ENCODE measurements around the gene CAMK1D. TPM values are rescaled to one million over a fixed set of nuclear protein-coding genes. Genes with fewer than 3 reads are reported as not detected.

The CAMK1D gene
- polyA plus RNA-seq, 1 experiment = 8.2 TPM

GRCh38 chr10:12750526-12751201, 401.3 kb downstream of the CAMK1D start:
- CTCF ChIA-PET = no interaction called here
- H3K27ac ChIP-seq (ENCODE audit: low read depth, low read length) = no peak overlapping the region

GRCh38 chr10:12755075-12755474, 405.7 kb downstream of the CAMK1D start:
- ChIA-PET CTCF (no interaction called here), POLR2A (no interaction called here)
- no peak for DNase-seq (ENCODE audit: low read depth, low spot score)
- no peak overlapping the region for H3K27ac ChIP-seq (ENCODE audit: low read depth, low read length)
- H3K4me3 ChIP-seq (ENCODE audit: low read depth, low read length) = no peak overlapping the region
- no peaks in the 10 kb centered on the region for H3K9me3 ChIP-seq (ENCODE audit: control insufficient read depth, insufficient read depth, low read length)
- no peak for TF ChIP-seq CTCF (IDR thresholded peaks at IDR 0.05; ENCODE audit: low read depth, low read length)
- H3K27me3 ChIP-seq (ENCODE audit: control insufficient read depth, insufficient read depth, low read length) = no peaks in the 10 kb centered on the region

More at GRCh38 chr10:12750526-12751201, 401.3 kb downstream of the CAMK1D start:
- TF ChIP-seq CTCF (IDR thresholded peaks at IDR 0.05; ENCODE audit: low read depth, low read length) = no peak
- H3K4me3 ChIP-seq (ENCODE audit: low read depth, low read length) = no peak overlapping the region
- no peaks in the 10 kb centered on the region for H3K9me3 ChIP-seq (ENCODE audit: control insufficient read depth, insufficient read depth, low read length)
- POLR2A ChIA-PET = no interaction called here
- no peaks in the 10 kb centered on the region for H3K27me3 ChIP-seq (ENCODE audit: control insufficient read depth, insufficient read depth, low read length)
- no peak for DNase-seq (ENCODE audit: low read depth, low spot score)

- H3K27me3 ChIP-seq (ENCODE audit: control insufficient read depth, insufficient read depth, low read length) = no peaks in the 10 kb centered on the region
- POLR2A ChIA-PET = interaction anchor here (0.7 kb wide), 1 partner anchor 9 kb away, joined by 3 read pairs; no protein-coding TSS in a partner anchor
- H3K27ac ChIP-seq (ENCODE audit: low read depth, low read length) = no peak overlapping the region
- H3K4me3 ChIP-seq (ENCODE audit: low read depth, low read length) = no peak overlapping the region
- CTCF ChIA-PET = interaction anchor here (0.6 to 0.9 kb wide), 3 partner anchors 35 to 72 kb away, joined by 3 to 4 read pairs (median 3); no protein-coding TSS in a partner anchor
- no peak for TF ChIP-seq CTCF (IDR thresholded peaks at IDR 0.05; ENCODE audit: low read depth, low read length)
- DNase-seq (ENCODE audit: low read depth, low spot score) = no peak
- H3K9me3 ChIP-seq (ENCODE audit: control insufficient read depth, insufficient read depth, low read length) = no peaks in the 10 kb centered on the region
These were observed 408.0 kb downstream of the CAMK1D start for GRCh38 chr10:12757351-12757750.

- H3K4me3 ChIP-seq (ENCODE audit: low read depth, low read length) = no peak overlapping the region
- CTCF ChIA-PET = interaction anchor here (0.9 kb wide), 1 partner anchor 46 kb away, joined by 3 read pairs; no protein-coding TSS in a partner anchor
- DNase-seq (ENCODE audit: low read depth, low spot score) = no peak
- no peaks in the 10 kb centered on the region for H3K9me3 ChIP-seq (ENCODE audit: control insufficient read depth, insufficient read depth, low read length)
- no peak for TF ChIP-seq CTCF (IDR thresholded peaks at IDR 0.05; ENCODE audit: low read depth, low read length)
- H3K27me3 ChIP-seq (ENCODE audit: control insufficient read depth, insufficient read depth, low read length) = no peaks in the 10 kb centered on the region
- no peak overlapping the region for H3K27ac ChIP-seq (ENCODE audit: low read depth, low read length)
- POLR2A ChIA-PET = no interaction called here
These were observed 408.9 kb downstream of the CAMK1D start for GRCh38 chr10:12758271-12758670.

GRCh38 chr10:12766223-12766622, 416.9 kb downstream of the CAMK1D start:
- no peak for TF ChIP-seq CTCF (IDR thresholded peaks at IDR 0.05; ENCODE audit: low read depth, low read length)
- H3K27ac ChIP-seq (ENCODE audit: low read depth, low read length) = no peak overlapping the region
- CTCF ChIA-PET = interaction anchor here (1.0 to 1.2 kb wide), 2 partner anchors 16 to 333 kb away, joined by 3 to 5 read pairs; no protein-coding TSS in a partner anchor
- no peak overlapping the region for H3K4me3 ChIP-seq (ENCODE audit: low read depth, low read length)
- DNase-seq (ENCODE audit: low read depth, low spot score) = no peak
- POLR2A ChIA-PET = interaction anchor here (0.5 kb wide), 1 partner anchor 9 kb away, joined by 3 read pairs; no protein-coding TSS in a partner anchor
- no peaks in the 10 kb centered on the region for H3K9me3 ChIP-seq (ENCODE audit: control insufficient read depth, insufficient read depth, low read length)
- no peaks in the 10 kb centered on the region for H3K27me3 ChIP-seq (ENCODE audit: control insufficient read depth, insufficient read depth, low read length)

All from AG04450 (cell line).